Pancreas (tissue), 10 donors: ENCODE results near the gene ZNF747. TPM values are rescaled to one million over a fixed set of nuclear protein-coding genes. Genes with fewer than 3 reads are reported as not detected.
A peak's percentile ranks its signal among the peaks of the same experiment; 100 is the strongest.

ENCODE experiments used
- ATAC-seq, 4 donors: fragments of 200-7000 bp; cut with Tn5 transposase; one replicate each; pipeline versions ENCODE4 v1.8.0 to v1.9.1; 2020; ENCODE audit warnings: mild to moderate bottlenecking in 4 of 4, moderate library complexity in 4 of 4
- DNase-seq, 6 donors: peaks; one replicate each; pipeline ENCODE4 v3.0.0-alpha.2; 2020
- FAIRE-seq: peaks from 2 replicates; lab custom pipeline; 2012; peaks lifted over from hg19 to GRCh38; lab: Jason Lieb, UNC
- H3K27ac ChIP-seq, 4 donors: fragments of 200-600 bp; sonication (generic); 1 replicate in 3 of 4; 2 replicates in 1 of 4; pipeline versions ENCODE4 v1.5.0 to v1.8.0; 2020
- H3K27me3 ChIP-seq, 4 donors: fragments of 200-600 bp; one replicate each; pipeline ENCODE4 v1.8.0; 2021
- H3K36me3 ChIP-seq, 3 donors: fragments of 200-600 bp; sonication (generic) in 1 of 3; one replicate each; pipeline versions ENCODE4 v1.5.0 to v1.8.0; 2020 to 2021
- H3K4me1 ChIP-seq, 3 donors: fragments of 200-600 bp; one replicate each; pipeline ENCODE4 v1.8.0; 2021
- H3K4me3 ChIP-seq, 4 donors: fragments of 200-600 bp; sonication (generic) in 2 of 4; one replicate each; pipeline versions ENCODE4 v1.5.0 to v1.8.0; 2020 to 2021
- H3K9me3 ChIP-seq, 4 donors: fragments of 200-600 bp; one replicate each; pipeline ENCODE4 v1.8.0; 2021
- CTCF ChIP-seq, 4 donors: fragments of 200-600 bp; sonication (generic) in 3 of 4; IDR thresholded peaks; one replicate each; pipeline versions ENCODE4 v1.5.0 to v1.8.0; 2021; ENCODE audit warnings: antibody characterized with exemption in 4 of 4
- WGBS, 2 donors: extraction: QIAGEN DNeasy Blood & Tissue Kit; methylation state at CpG; one replicate each; pipeline ENCODE4 v1.1.7; 2013; 5-methylcytosine and 5-hydroxymethylcytosine counted together
- intact Hi-C, 3 donors: fragments of 100-400 bp; cut with DNase I; formaldehyde crosslinking; loops; one replicate each; pipeline versions ENCODE4 v1.11.1 to v1.14.2; 2022
- polyA plus RNA-seq, 2 donors: library from polyadenylated mRNA; stranded (reverse); fragments of 200-250 nt; gene quantifications; one replicate each; pipeline ENCODE4 v1.2.3, GENCODE V29; 2013
- total RNA-seq, 6 donors: library from RNA; stranded (reverse); fragmentation: NEBNext Ultra II Directional in 4 of 6; extraction: Animal tissue kit (Norgen Biotek cat#: 25700) in 4 of 6; gene quantifications; one replicate each; pipeline versions ENCODE4 v1.2.1 to v1.2.4, GENCODE V29; 2021 to 2023
- donor health status: healthy with polysubstance abuse.
- donor health status: DM: no; HTN: no; CAD: no; lungs with moderate emphysema.
- donor health status: DM: no; HTN: no; CAD: no.
- donor health status: control.
- donor health status: control.
- donor health status: Bipolar disorder and iron deficiency.
- donor health status: DM: yes; HTN: yes; CAD: no.
- donor health status: DM: no; HTN: no; CAD: no.
- donor health status: DM: no; HTN: no; CAD: no.
- donor health status: DM: yes; HTN: yes; CAD: no.

ZNF747 gene
- total and polyA plus RNA-seq, 8 donors = 2.7 to 6.9 (median 5.2) TPM

DNA sequence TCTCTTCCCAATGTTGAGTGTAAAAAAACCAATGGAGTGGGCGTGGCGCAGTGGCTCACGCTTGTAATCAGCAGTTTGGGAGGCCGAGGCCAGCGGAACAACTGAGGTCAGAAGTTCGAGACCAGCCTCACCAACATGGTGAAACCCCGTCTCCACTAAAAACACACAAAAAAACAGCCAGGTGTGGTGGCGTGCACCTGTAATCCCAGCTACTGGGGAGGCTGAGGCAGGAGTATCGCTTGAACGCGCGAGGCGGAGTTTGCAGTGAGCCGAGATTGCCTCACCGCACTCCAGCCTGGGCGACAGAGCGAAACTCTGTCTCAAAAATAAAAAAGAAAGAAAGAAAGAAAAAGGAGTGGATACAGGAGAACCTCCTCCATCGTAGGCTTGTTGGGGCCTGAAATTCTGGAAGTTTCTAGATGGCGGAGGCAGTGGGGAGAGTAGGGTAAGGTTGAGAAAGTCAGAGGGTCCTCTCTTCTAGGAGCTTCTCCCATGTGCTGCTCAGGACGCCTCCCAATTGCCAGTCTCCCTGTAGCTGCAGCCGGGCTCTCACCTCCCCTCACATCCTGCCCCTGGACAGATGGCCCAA is 24.2 kb upstream of the ZNF747 start:
- H3K27me3 ChIP-seq = no peaks in the 10 kb centered on the region
- H3K4me3 ChIP-seq = peak overlapping the region in 2 of 4 donors; percentile 65 to 90
- no peaks in the 10 kb centered on the region for H3K9me3 ChIP-seq
- intact Hi-C loops = no loop called here
- FAIRE-seq (no peak), ATAC-seq (peak in 1 of 4 donors; percentile 2), DNase-seq (no peak)
- H3K4me1 ChIP-seq = peaks cover 0 to 10% (median 0%) of the 10 kb centered on the region in 3 donors
- no peak for TF ChIP-seq CTCF (IDR thresholded peaks at IDR 0.05)
- peak overlapping the region; percentile 91 to 97 (median 96) for H3K27ac ChIP-seq
- H3K36me3 ChIP-seq = peaks cover 0 to 16% (median 7%) of the 10 kb centered on the region in 3 donors
- WGBS, 2 donors = 81 to 82% methylated on average over 21 of the region's 21 CpGs

- H3K9me3 ChIP-seq = no peaks in the 10 kb centered on the region
- peaks cover 0 to 16% (median 7%) of the 10 kb centered on the region in 3 donors for H3K36me3 ChIP-seq
- peak within 1 kb of the TSS; percentile 65 to 90 (median 88) for H3K4me3 ChIP-seq
- FAIRE-seq = peak; percentile 95
- TF ChIP-seq CTCF (IDR thresholded peaks at IDR 0.05) = no peak
- peak; percentile 95 to 99 (median 98) for DNase-seq
- WGBS, 2 donors = 0% methylated on average over 74 of the region's 74 CpGs
- peak; percentile 93 to 98 (median 96) for ATAC-seq
- intact Hi-C loops = no loop called here
- no peaks in the 10 kb centered on the region for H3K27me3 ChIP-seq
- peaks cover 0 to 10% (median 0%) of the 10 kb centered on the region in 3 donors for H3K4me1 ChIP-seq
- peak within 1 kb of the TSS; percentile 91 to 97 (median 96) for H3K27ac ChIP-seq
These were observed 23.5 kb upstream of the ZNF747 start, which contains the start of gene ZNF764 for GRCh38 chr16:30557957-30558788. Gene ZNF764, minus strand, starts transcription at chr16:30558374. Its CDS starts 192 bp downstream, at chr16:30558182.

GRCh38 chr16:30557707-30557956 is 23.0 kb upstream of the ZNF747 start:
- ATAC-seq (peak; percentile 2 to 7 (median 4)), FAIRE-seq (no peak)
- H3K27me3 ChIP-seq = no peaks in the 10 kb centered on the region

GRCh38 chr16:30556125-30556473 is 21.4 kb upstream of the ZNF747 start:
- intact Hi-C loops = no loop called here
- ATAC-seq (no peak), DNase-seq (no peak), FAIRE-seq (no peak)
- 70 to 73% methylated on average over 10 of the region's 10 CpGs for WGBS, 2 donors
- H3K36me3 ChIP-seq = peaks cover 0 to 16% (median 7%) of the 10 kb centered on the region in 3 donors
- no peak overlapping the region for H3K27ac ChIP-seq
- H3K27me3 ChIP-seq = no peaks in the 10 kb centered on the region
- no peaks in the 10 kb centered on the region for H3K9me3 ChIP-seq
- TF ChIP-seq CTCF (IDR thresholded peaks at IDR 0.05) = no peak
- peaks cover 0 to 10% (median 0%) of the 10 kb centered on the region in 3 donors for H3K4me1 ChIP-seq
- H3K4me3 ChIP-seq = no peak overlapping the region

More at GRCh38 chr16:30557707-30557956, 23.0 kb upstream of the ZNF747 start:
- Histone ChIP-seq H3K4me1 (peaks cover 0 to 10% (median 0%) of the 10 kb centered on the region in 3 donors), H3K9me3 (no peaks in the 10 kb centered on the region), H3K36me3 (peaks cover 0 to 16% (median 7%) of the 10 kb centered on the region in 3 donors), H3K4me3 (peak overlapping the region; percentile 65 to 90 (median 88)), H3K27ac (peak overlapping the region; percentile 91 to 97 (median 96))
- intact Hi-C loops = no loop called here
- TF ChIP-seq CTCF (IDR thresholded peaks at IDR 0.05) = no peak
- DNase-seq = no peak
- 0% methylated on average over 17 of the region's 17 CpGs for WGBS, 2 donors
